Breast epithelium (tissue), 3 donors: Measurements from ENCODE around the gene IL18BP.

ENCODE experiments used
- POLR2A ChIP-seq: fragments of 450-650 bp; IDR thresholded peaks from one replicate; pipeline ENCODE4 v1.6.1; 2016; ENCODE audit warnings: antibody characterized with exemption, mild to moderate bottlenecking, moderate library complexity
- TF ChIP-seq, protein P1 (sequence below), 3 donors: fragments of 450-650 bp; IDR thresholded peaks; one replicate each; pipeline ENCODE4 v1.5.1; 2016 to 2017; ENCODE audit warnings: antibody characterized with exemption in 3 of 3, mild to moderate bottlenecking in 3 of 3, moderate library complexity in 3 of 3

DNA sequence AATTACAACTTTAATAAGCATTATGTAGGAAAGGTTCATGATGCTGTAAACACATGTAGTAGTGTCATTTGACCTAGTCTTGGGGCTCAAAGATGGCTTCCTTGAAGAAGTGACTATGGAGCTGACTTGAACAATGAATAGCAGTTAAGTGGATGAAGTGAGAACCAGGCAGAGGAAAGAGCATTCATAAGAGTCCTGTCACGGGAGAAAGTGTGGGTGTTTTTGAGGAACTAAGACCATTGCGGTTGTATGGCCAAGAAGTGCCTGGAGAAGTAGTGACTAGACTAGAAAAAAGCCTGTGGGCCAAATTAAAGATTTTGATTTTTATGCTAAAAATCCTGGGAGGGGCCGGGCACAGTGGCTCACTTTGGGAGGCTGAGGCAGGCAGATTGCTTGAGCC, 7.2 kb upstream of the IL18BP start:
- TF ChIP-seq POLR2A: no peak
- TF ChIP-seq, protein P1, sequence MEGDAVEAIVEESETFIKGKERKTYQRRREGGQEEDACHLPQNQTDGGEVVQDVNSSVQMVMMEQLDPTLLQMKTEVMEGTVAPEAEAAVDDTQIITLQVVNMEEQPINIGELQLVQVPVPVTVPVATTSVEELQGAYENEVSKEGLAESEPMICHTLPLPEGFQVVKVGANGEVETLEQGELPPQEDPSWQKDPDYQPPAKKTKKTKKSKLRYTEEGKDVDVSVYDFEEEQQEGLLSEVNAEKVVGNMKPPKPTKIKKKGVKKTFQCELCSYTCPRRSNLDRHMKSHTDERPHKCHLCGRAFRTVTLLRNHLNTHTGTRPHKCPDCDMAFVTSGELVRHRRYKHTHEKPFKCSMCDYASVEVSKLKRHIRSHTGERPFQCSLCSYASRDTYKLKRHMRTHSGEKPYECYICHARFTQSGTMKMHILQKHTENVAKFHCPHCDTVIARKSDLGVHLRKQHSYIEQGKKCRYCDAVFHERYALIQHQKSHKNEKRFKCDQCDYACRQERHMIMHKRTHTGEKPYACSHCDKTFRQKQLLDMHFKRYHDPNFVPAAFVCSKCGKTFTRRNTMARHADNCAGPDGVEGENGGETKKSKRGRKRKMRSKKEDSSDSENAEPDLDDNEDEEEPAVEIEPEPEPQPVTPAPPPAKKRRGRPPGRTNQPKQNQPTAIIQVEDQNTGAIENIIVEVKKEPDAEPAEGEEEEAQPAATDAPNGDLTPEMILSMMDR (IDR thresholded peaks at IDR 0.05): no peak
